Smooth muscle cell (in vitro differentiated cells): ENCODE data around the gene TAGAP. TPM values are rescaled to one million over a fixed set of nuclear protein-coding genes. Genes with fewer than 3 reads are reported as not detected.
A peak's percentile ranks its signal among the peaks of the same experiment; 100 is the strongest.

Experiments used
- DNase-seq: peaks from one replicate; lab custom pipeline; 2025; ENCODE audit not compliant: unreplicated experiment; lab: John Stamatoyannopoulos, UW
- H2AFZ ChIP-seq: fragments of 200-600 bp; sonication (generic); 2 replicates; pipeline ENCODE4 v1.6.0; 2016; ENCODE audit warnings: antibody characterized with exemption, low read depth, mild to moderate bottlenecking
- H3F3A ChIP-seq: fragments of 200-600 bp; sonication (generic); 2 replicates; pipeline ENCODE4 v1.6.0; 2017; ENCODE audit warnings: antibody characterized with exemption, low read depth
- H3K27ac ChIP-seq: fragments of 200-600 bp; sonication (generic); 2 replicates; pipeline ENCODE4 v1.5.1; 2016; ENCODE audit warnings: low read depth, mild to moderate bottlenecking
- H3K27me3 ChIP-seq: fragments of 200-600 bp; sonication (generic); 2 replicates; pipeline ENCODE4 v1.6.1; 2016; ENCODE audit warnings: low read depth, mild to moderate bottlenecking
- H3K36me3 ChIP-seq: fragments of 200-600 bp; sonication (generic); 2 replicates; pipeline ENCODE4 v1.5.1; 2016; ENCODE audit warnings: low read depth
- H3K4me1 ChIP-seq: fragments of 200-600 bp; sonication (generic); 2 replicates; pipeline ENCODE4 v1.5.1; 2016; ENCODE audit warnings: low read depth
- H3K4me2 ChIP-seq: fragments of 200-600 bp; sonication (generic); 2 replicates; pipeline ENCODE4 v1.6.0; 2016; ENCODE audit warnings: mild to moderate bottlenecking
- H3K4me3 ChIP-seq: fragments of 200-600 bp; sonication (generic); 2 replicates; pipeline ENCODE4 v1.5.1; 2016; ENCODE audit warnings: mild to moderate bottlenecking
- H3K79me2 ChIP-seq: fragments of 200-600 bp; sonication (generic); 2 replicates; pipeline ENCODE4 v1.6.0; 2016; ENCODE audit warnings: low read depth, mild to moderate bottlenecking
- H3K9ac ChIP-seq: fragments of 200-600 bp; sonication (generic); 2 replicates; pipeline ENCODE4 v1.6.0; 2016; ENCODE audit warnings: low read depth
- H3K9me3 ChIP-seq: fragments of 200-600 bp; sonication (generic); replicated peaks from 2 replicates; pipeline ENCODE4 v1.5.1; 2016; ENCODE audit warnings: low read depth
- H4K20me1 ChIP-seq: fragments of 200-600 bp; sonication (generic); 2 replicates; pipeline ENCODE4 v1.6.0; 2016; ENCODE audit warnings: low read depth
- CTCF ChIP-seq: fragments of 200-600 bp; sonication (generic); IDR thresholded peaks from 2 replicates; pipeline ENCODE4 v1.5.1; 2017; ENCODE audit warnings: borderline replicate concordance, mild to moderate bottlenecking, antibody characterized with exemption; ENCODE audit not compliant: insufficient read depth, poor library complexity, severe bottlenecking
- WGBS: methylation state at CpG from one replicate; pipeline ENCODE4 v1.1.7; 2016; ENCODE audit warnings: low lambda C conversion rate; 5-methylcytosine and 5-hydroxymethylcytosine counted together
- polyA plus RNA-seq: library from polyadenylated mRNA; unstranded; fragments of >200 nt; fragmentation: Nextera tagmentation; extraction: Ambion mirVana; gene quantifications from 2 replicates; pipeline ENCODE4 v1.2.1, GENCODE V29; 2016
- total RNA-seq: library from RNA; depleted of rRNA; stranded (reverse); fragments of >200 nt; gene quantifications from 2 replicates; pipeline ENCODE4 v1.2.3, GENCODE V29; 2014

Gene TAGAP
- total and polyA plus RNA-seq, 2 experiments from 2014 or later = not detected

GRCh38 chr6:158999666-159000403 lies 45.0 kb downstream of the TAGAP start, which contains the start of gene RSPH3:
Gene RSPH3, minus strand, starts transcription at chr6:159000202. Its CDS starts 652 bp downstream, at chr6:158999550.
- Histone ChIP-seq H2AFZ (peak within 1 kb of the TSS; percentile 77), H3K27me3 (no peaks in the 10 kb centered on the region), H3K4me3 (peak within 1 kb of the TSS; percentile 78), H3K9me3 (no peaks in the 10 kb centered on the region), H3K79me2 (peaks cover 11% of the 10 kb centered on the region), H4K20me1 (no peaks in the 10 kb centered on the region), H3K36me3 (no peaks in the 10 kb centered on the region), H3F3A (peaks cover 4% of the 10 kb centered on the region), H3K27ac (peak within 1 kb of the TSS; percentile 82), H3K9ac (peak within 1 kb of the TSS; percentile 78), H3K4me1 (peaks cover 7% of the 10 kb centered on the region), H3K4me2 (peak within 1 kb of the TSS; percentile 87)
- WGBS = under 1% methylated on average over 48 of the region's 50 CpGs
- DNase-seq = peak; percentile 89
- TF ChIP-seq CTCF = no peak

- Histone ChIP-seq H3K4me1 (peaks cover 7% of the 10 kb centered on the region), H3K4me2 (peak overlapping the region; percentile 87), H3K9ac (peak overlapping the region; percentile 78), H3K4me3 (peak overlapping the region; percentile 78), H3K27ac (peak overlapping the region; percentile 82), H2AFZ (peak overlapping the region; percentile 52), H3K36me3 (no peaks in the 10 kb centered on the region), H3F3A (peaks cover 4% of the 10 kb centered on the region), H3K9me3 (no peaks in the 10 kb centered on the region), H3K79me2 (peaks cover 14% of the 10 kb centered on the region), H4K20me1 (no peaks in the 10 kb centered on the region), H3K27me3 (no peaks in the 10 kb centered on the region)
- TF ChIP-seq CTCF = no peak
- no peak for DNase-seq
- WGBS = 1% methylated on average over 24 of the region's 24 CpGs
These were observed 45.6 kb downstream of the TAGAP start for GRCh38 chr6:158999154-158999665.

GRCh38 chr6:158996856-158997255 lies 47.9 kb downstream of the TAGAP start:
- TF ChIP-seq CTCF = no peak
- Histone ChIP-seq H4K20me1 (no peaks in the 10 kb centered on the region), H3K79me2 (peaks cover 14% of the 10 kb centered on the region), H3K27me3 (no peaks in the 10 kb centered on the region), H3K36me3 (no peaks in the 10 kb centered on the region), H2AFZ (no peak overlapping the region), H3F3A (peaks cover 4% of the 10 kb centered on the region), H3K4me1 (peaks cover 7% of the 10 kb centered on the region), H3K9me3 (no peaks in the 10 kb centered on the region), H3K27ac (no peak overlapping the region), H3K9ac (no peak overlapping the region), H3K4me2 (no peak overlapping the region), H3K4me3 (no peak overlapping the region)
- 92% methylated on average over 2 of the region's 2 CpGs for WGBS
- no peak for DNase-seq
